HS-27A (cell line): Measurements from ENCODE around the gene SLC16A12.

Experiments
- DNase-seq: peaks from one replicate; pipeline ENCODE4 v3.0.0-alpha.2; 2012; ENCODE audit warnings: low read depth, missing footprints

The SLC16A12 gene

DNA sequence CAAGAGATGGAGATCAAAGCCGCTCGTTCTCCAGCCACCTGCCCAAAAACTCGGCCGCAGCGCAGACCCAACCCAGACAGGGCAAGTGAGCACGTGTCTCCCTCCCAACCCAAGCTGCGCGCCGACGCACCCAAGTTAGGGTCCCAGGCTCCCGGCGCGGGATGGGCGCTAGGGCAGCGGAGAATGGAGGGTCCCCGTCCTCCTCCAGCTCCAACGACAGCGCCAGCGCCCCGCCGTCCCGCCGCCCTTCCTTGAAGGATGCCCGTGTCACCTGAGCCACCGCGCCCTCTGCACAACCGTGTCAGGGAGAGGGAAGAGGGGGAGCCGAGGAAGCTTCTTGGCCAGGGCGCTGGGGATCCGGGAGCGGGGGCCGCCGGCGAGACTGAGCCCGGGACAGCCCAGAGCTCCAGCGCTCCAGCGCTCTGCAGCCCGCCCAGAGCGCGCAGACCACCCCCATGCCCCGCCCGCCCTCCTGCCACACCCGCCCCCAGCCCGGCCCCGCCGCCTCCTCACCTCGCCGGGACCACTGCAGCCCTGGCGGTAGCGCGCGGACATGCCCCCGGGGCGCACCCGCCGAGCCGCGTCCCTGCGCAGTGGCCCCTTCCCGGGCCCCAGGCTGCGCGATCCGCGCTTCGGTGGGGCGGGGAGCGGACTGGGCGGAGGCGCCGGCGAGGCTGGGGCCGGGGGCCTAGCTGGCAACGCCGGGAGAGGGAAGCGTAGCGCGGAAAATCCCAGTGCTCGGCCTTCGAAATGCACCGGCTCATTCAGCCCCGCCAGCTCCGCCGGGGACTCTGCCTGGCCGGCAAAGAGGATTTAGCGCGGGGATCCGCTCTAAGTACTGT is at the start of gene SLC16A12:
SLC16A12 (minus strand) TSS at position 424 of the 842 bp plus-strand sequence. CDS start 73,016 bp downstream, outside the sequence.
- DNase-seq, result no peak

- no peak for DNase-seq
Measured at GRCh38 chr10:89582022-89582421, 46.6 kb upstream of the SLC16A12 start.

- DNase-seq, result no peak
Measured at GRCh38 chr10:89580243-89580642, 44.8 kb upstream of the SLC16A12 start.

- no peak for DNase-seq
Measured at GRCh38 chr10:89576696-89577095, 41.3 kb upstream of the SLC16A12 start.

DNA sequence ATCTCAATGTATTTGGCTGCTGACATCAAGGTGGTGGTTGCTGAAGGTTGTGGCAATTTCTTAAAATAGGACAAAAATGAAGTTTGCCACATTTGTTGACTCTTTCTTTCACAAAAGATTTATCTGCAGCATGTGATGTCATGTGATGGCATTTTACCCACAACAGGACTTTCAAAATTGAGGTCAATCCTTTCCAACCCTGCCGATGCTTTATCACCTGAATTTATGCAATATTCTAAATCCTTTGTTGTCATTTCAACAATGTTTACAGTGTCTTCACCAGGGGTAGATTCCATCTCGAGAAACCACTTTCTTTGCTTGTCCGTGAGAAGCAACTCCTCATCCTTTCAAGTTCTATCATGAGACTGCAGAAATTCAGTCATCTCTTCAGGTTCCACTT is 40.6 kb upstream of the SLC16A12 start:
- no peak for DNase-seq

DNA sequence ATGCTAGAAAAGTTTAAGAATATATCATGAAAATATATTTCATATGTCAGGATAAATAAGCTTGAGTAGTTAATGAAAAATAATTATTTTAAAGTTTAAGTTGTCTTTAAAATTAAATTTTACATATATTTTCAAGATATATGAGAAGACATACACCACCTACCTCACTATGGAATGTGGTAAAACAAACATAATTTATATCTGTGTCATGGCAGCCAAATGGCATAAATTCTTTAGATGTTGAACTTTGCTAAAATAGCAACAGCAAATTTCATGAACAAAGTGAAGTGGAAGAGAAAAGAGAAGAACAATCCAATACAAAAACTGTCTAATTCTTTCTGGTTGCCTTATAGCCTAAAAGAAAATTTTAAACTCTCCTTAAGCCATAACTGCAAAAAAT is 39.6 kb upstream of the SLC16A12 start:
- no peak for DNase-seq

DNA sequence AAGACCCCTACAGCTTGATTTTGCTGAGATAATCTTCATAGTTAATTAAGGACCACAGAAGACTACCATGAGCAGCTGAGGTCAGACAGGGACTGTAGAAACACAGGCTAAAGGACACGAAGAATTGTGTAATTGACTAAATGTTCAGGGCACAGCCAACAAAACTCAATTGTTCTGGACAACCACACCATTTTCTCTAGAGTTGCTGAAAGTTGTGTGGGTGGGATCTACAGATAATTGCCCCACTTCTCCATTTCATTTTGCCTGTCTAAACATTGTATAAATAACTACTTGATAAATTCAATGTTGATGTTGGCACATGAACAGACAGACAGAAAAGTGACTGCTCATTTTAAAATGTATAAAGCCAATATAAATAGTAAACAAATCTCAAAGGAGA is 39.0 kb upstream of the SLC16A12 start:
- DNase-seq, result no peak

DNA sequence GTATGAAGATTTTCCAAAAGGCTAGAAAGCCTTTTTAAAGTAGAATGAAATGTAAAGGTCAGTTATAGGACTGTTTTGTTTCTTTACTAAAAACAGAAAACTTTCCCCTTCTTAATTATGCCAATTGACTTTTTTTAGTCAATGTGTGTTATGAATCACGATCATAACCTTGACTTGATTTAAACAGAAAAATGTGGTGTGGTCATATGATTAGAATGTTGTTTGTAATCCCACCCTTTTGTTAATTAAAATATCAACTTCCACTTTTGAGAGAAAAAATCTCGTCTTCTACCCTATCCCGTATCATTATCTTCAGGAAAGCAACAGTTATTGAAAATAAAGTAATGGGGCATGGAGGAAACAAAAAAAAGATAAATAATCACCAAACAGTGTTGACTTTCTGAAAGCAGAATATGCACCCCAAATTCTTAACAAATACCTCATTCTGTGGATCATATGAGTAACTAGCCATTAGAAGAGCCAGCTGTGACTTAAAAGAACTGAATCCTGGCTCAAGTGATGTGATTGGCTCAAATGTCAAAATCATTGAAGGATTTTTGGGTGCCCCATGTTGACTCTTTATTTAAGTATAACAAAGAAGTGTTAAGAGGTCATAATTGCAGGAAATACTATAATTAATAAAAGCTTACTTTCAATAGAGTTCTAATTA is 32.3 kb upstream of the SLC16A12 start:
- no peak for DNase-seq

DNA sequence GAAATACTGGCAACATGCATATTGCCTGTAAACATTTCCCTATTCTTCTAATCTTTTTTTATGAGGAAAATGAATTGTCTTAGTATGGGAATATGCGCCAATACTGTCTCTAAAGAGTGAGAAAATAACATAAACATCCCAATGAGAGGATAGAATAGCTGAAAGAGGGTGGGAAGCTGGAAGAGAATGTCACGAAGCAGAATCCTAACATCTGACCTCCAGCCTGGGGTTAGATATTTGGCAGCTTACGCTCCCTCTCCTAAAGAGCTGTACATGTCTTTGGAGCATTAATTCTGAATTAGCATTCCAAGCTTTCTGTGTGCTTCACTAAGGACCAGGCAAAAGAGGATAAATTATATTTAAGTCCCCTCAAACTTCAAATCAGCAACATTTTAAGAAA is 31.6 kb upstream of the SLC16A12 start:
- no peak for DNase-seq

DNA sequence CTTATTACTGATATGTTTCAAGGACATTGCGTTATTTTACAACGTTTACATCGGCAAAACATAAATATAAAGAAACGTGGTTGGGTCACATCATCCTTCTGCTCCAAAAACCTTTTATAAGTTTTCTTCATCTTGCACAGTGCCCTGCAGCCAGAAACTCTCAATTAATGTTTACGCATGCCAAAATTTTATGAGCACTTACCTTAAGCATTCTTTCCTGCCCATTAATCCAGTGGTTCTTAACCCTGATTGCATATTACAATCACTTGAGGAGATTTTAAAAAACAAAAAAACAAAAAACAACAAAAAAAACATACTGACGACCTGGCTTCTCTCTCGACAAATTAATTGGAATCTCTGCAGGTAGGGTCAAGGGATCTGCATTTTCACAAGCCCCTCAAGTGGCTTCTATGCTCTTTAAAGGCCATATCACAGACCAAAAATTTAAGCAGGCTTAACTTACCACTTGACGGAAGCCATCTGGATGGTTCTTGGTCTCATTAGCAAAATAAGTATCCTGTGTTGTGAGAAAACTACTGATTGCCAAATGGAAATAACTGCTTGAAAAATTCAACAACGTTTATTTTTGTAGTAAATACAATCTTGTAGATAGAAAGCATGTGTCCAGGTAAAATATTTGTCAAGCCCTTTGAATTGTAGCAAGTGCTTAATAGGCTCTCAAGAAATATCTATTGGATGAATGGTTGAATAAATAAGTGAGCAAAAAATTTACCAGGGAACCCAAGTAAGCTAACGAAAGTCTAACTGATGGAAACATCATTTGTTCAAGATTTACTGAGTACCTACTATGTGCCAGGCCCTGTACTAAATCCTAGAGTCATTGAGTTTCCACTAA is 30.9 kb upstream of the SLC16A12 start:
- DNase-seq, result no peak

- DNase-seq, result no peak
Measured at GRCh38 chr10:89565180-89565579, 29.8 kb upstream of the SLC16A12 start.

- no peak for DNase-seq
Measured at GRCh38 chr10:89563861-89564478, 28.6 kb upstream of the SLC16A12 start.

- DNase-seq, result no peak
Measured at GRCh38 chr10:89563311-89563710, 27.9 kb upstream of the SLC16A12 start.

DNA sequence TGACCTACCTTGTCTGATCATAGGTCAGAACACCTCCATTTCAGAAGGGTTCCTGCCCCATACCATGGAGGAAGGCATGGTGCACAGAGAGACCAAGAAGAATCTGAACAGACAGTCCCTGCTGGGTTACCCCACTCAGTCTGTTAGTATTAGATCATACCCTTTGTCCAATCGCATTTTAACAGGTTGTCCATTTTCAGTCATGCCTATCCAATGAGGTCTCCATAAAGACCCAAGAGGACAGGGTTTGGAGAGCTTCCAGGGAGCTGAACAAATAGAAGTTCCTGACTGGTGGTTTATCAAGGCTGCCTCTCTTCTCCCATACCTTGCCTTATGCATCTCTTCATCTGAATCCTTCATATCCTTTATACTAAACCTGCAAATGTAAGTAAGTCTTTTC is 21.2 kb upstream of the SLC16A12 start:
- DNase-seq, result no peak

DNA sequence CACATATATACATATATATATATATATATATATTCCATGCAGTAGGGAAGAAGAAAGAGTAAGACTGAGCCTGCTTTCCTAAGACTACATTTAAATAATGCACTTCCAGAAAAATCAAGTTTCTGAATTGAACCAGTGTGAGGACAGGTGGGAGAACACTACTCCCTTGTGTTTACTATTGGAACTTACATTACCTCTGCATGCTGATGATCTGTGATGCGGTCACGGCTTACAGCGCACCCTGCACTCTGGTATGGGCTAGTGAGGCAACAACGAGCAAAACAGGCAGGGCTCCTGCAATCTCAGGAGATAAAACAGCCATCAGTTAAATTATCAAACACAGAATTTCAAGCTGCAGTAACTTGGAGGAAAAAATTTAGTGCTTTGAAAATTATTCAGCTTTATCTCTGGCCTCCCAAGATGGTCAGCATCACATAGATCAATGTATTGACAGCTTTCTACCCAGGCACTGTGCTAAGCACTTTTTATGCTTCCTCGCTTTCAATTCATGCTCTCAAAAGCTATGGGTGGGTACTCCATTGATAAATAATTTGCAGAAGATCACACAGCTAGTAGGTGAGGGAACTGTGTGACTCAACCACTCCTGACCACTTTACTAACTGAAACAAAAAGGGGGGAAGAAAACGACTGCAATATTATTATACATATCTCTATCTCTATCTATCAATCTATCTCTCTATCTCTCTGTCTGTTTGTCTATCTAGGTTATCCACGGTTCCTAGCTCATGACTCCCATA is 20.5 kb upstream of the SLC16A12 start:
- no peak for DNase-seq

DNA sequence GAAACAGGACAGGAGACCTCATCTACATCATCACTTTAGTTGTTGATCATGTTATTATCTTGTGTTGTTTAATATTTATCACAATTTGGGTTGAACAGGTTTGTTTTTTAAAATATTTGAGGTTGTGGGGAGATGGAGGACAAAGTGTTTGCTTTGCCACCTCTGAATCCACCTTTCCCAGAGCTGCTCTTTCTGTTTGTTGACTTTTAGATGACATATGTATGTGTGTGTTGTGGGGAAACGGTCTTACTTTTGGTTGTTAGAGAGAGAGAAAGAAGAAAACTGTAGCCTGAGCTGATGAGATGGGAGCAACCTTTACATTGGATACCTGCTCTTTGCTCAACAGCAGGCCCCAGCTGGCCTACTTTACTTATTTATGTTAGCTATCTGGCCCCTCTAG is 19.0 kb upstream of the SLC16A12 start:
- DNase-seq, result no peak

DNA sequence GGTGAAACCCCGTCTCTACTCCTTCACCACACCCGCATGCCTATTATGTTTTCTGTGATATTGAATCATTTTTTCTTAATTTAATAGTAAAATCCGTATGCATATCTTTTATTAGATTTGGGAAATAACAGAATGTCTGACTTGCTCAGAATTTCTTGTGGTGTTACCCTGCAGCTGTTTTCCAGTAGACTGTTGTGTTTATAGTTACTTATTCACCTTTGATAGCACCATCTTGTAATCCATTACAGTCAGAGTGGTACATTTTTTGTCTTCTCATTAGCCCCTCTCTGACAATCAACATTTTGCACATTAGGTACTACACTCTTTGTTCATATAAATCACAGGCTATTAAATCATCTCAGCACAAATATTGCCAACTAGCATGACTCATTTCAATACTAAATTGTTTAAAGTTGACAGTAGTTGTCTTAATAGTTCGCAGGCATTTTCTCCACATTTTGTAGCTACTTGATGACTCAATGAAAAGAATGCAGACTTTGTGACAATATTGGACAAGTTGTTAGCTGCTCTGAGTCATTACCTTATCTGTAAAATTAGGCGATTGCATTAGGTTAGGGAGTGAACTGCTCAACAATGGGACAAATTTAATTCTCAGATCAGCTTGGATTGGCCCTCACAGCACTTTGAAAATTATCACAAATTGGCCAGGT is 17.8 kb upstream of the SLC16A12 start:
- peak; percentile 72 for DNase-seq

DNA sequence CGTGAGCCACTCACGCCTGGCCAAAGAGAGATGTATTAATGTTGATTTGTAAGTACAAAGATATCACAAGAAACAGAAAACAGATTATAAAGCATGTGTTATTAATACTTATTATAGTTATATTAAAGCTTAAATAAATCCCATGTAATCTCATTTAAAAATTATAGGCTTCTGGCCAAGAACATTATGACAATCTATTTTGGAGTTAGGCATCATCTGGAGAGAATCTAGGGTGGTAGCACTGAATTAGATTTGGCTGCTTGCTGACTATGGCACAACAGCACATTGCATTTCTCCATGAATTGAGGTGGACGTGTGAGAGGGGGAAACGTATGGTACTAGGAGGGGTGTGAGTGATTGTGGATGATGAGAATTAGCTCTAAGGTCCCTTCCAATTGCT is 16.8 kb upstream of the SLC16A12 start:
- no peak for DNase-seq

DNA sequence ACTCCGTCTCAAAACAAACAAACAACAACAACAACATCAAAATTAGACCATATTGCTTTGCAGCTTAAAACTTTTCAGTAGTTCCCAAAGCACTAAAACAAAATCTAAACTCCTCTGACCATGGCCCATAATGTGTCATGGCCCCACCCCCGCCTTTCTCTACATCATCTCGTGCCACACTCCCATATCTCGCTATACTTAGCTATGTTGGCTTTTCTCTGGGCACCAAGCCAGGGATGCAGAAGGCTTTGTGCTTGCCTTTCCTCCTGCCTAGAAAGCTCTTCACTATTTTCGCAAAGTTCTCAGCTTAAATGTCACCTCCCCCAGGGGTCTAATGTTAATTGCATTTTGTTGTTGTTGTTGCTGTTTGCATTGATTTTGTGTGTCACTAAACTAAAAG is 15.1 kb upstream of the SLC16A12 start:
- DNase-seq, result no peak

DNA sequence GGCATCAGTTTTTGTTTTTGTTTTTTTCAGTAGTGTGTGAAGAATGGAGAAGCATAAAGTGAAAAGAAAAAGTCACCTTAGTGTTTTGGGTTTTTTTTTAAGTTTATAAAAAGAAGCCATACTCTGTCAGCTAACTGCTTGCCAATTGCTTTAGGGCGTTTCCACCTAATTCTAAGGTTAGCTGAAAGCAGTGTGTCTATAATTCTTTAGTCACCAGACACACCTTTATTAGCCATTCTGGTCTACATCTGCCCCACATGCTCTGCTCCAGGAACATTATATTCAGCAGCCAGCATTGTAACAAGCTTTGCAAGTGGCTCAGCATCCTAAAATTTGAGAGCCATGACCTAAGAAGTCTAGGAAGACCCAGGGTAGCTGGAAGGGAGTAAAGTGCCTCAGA is 14.1 kb upstream of the SLC16A12 start:
- no peak for DNase-seq

DNA sequence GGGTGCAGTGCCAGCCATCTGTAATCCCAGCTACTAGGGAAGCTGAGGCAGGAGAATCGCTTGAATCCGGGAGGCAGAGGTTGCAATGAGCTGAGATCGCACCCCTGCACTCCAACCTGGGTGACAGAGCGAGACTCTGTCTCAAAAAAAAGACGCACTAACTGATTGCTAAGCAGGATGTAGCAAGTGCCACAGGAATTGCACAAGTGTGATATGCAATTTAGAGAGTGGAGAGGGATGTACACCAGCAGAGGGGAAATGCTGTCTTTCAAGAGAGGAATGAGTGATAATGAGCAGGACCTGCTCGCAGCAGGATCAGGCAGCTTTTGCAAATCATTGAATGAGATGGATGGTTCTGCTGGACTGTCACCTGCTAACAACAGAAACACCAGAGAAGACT is 13.3 kb upstream of the SLC16A12 start:
- DNase-seq, result no peak
